Sigmoid colon (tissue), 7 donors: ENCODE results near the gene PLEKHA8. TPM values are rescaled to one million over a fixed set of nuclear protein-coding genes. Genes with fewer than 3 reads are reported as not detected.

ENCODE experiments used
- DNase-seq: peaks from one replicate; pipeline ENCODE4 v3.0.0-alpha.2; 2019
- H3K27ac ChIP-seq, 4 donors: fragments of 200-600 bp; sonication (generic); one replicate each; pipeline ENCODE4 v1.5.1; 2016 to 2019; ENCODE audit warnings: mild to moderate bottlenecking in 1 of 4
- H3K27me3 ChIP-seq, 3 donors: fragments of 200-600 bp; sonication (generic); one replicate each; pipeline ENCODE4 v1.5.1; 2019; ENCODE audit warnings: mild to moderate bottlenecking in 1 of 3
- H3K36me3 ChIP-seq, 4 donors: fragments of 200-600 bp; sonication (generic); one replicate each; pipeline ENCODE4 v1.5.1; 2016 to 2019
- H3K4me1 ChIP-seq, 4 donors: fragments of 200-600 bp; sonication (generic); one replicate each; pipeline ENCODE4 v1.5.1; 2017 to 2019
- H3K4me3 ChIP-seq, 4 donors: fragments of 200-600 bp; sonication (generic); one replicate each; pipeline ENCODE4 v1.5.1; 2017 to 2019; ENCODE audit warnings: mild to moderate bottlenecking in 2 of 4, moderate library complexity in 1 of 4
- H3K9me3 ChIP-seq, 4 donors: fragments of 200-600 bp in 3 of 4; sonication (generic) in 3 of 4; one replicate each; pipeline versions ENCODE4 v1.5.1 to v1.6.1; 2013 to 2019
- CTCF ChIP-seq, 4 experiments: fragments of 450-650 bp in 3 of 4; fragments of 200-600 bp in 1 of 4; IDR thresholded peaks; one replicate each; pipeline ENCODE4 v1.5.1; 2016 to 2019; ENCODE audit warnings: antibody characterized with exemption in 4 of 4, mild to moderate bottlenecking in 3 of 4, moderate library complexity in 2 of 4
- EP300 ChIP-seq, 4 donors: sonication (generic); formaldehyde crosslinking; IDR thresholded peaks; one replicate each; pipeline ENCODE4 v1.6.1; 2017; ENCODE audit warnings: antibody characterized with exemption in 4 of 4
- POLR2A ChIP-seq, 2 donors: fragments of 450-650 bp; IDR thresholded peaks; one replicate each; pipeline ENCODE4 v1.6.1; 2016; ENCODE audit warnings: antibody characterized with exemption in 2 of 2, mild to moderate bottlenecking in 2 of 2, moderate library complexity in 2 of 2
- POLR2AphosphoS5 ChIP-seq, 4 donors: sonication (generic); formaldehyde crosslinking; IDR thresholded peaks; one replicate each; pipeline ENCODE4 v1.6.1; 2017; ENCODE audit warnings: antibody characterized with exemption in 4 of 4
- WGBS, 2 donors: extraction: QIAGEN DNeasy Blood & Tissue Kit; methylation state at CpG; one replicate each; pipeline ENCODE4 v1.1.7; 2013; 5-methylcytosine and 5-hydroxymethylcytosine counted together
- intact Hi-C: fragments of 100-400 bp; cut with DNase I; formaldehyde crosslinking; loops from one replicate; pipeline ENCODE4 v1.15.1; 2023
- polyA plus RNA-seq, 3 donors: library from polyadenylated mRNA; stranded (reverse); fragments of 200-250 nt; gene quantifications; one replicate each; pipeline ENCODE4 v1.2.3, GENCODE V29; 2013
- total RNA-seq, 4 donors: library from RNA; depleted of rRNA; stranded (reverse); fragments of >200 nt; gene quantifications; one replicate each; pipeline ENCODE4 v1.1.0, GENCODE V29; 2016
- donor health status: healthy with polysubstance abuse.
- donor health status: Bipolar disorder and iron deficiency.
- donor health status: healthy.

Gene PLEKHA8
- total and polyA plus RNA-seq, 7 donors = 3.2 to 12.2 (median 7.7) TPM

- H3K36me3 ChIP-seq = peaks cover 0 to 27% (median 0%) of the 10 kb centered on the region in 4 donors
- peaks cover 0 to 4% (median 2%) of the 10 kb centered on the region in 4 donors for H3K4me1 ChIP-seq
- no peak overlapping the region for H3K4me3 ChIP-seq
- DNase-seq = no peak
- no peak overlapping the region for H3K27ac ChIP-seq
- intact Hi-C loops = loop anchor here (10.0 kb wide), 2 partner anchors 124 to 314 kb away; no protein-coding TSS in a partner anchor
- 85 to 97% methylated on average over 5 of the region's 5 CpGs for WGBS, 2 donors
- no peaks in the 10 kb centered on the region for H3K27me3 ChIP-seq
- H3K9me3 ChIP-seq = no peaks in the 10 kb centered on the region
- TF ChIP-seq POLR2A (IDR thresholded peaks at IDR 0.05) (no peak), EP300 (IDR thresholded peaks at IDR 0.05) (no peak), CTCF (IDR thresholded peaks at IDR 0.05) (no peak), POLR2AphosphoS5 (IDR thresholded peaks at IDR 0.05) (no peak)
These were observed 41.1 kb downstream of the PLEKHA8 start for GRCh38 chr7:30069096-30069867.

GRCh38 chr7:30070052-30070451 lies 41.8 kb downstream of the PLEKHA8 start:
- intact Hi-C loops = no loop called here

DNA sequence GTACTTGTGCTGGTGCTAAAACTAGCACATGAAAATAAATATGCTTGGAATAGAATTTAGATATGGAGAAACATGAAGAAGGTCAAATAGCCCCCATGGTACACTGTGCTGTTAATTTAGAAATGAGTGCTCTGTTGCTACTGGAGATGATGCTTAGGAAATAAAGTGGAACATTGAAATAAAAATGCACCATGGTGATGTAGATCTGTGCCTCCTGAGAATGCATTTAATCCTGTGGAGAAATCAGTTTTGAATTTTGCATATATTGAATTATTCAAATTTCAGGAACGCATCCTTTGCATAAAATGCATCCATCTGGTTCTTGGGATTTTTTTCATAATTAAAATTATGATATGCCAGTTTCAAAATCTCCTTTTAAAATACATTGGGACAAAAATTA lies 44.5 kb downstream of the PLEKHA8 start:
- H3K9me3 ChIP-seq = no peaks in the 10 kb centered on the region
- DNase-seq = no peak
- H3K4me1 ChIP-seq = peaks cover 0 to 3% (median 1%) of the 10 kb centered on the region in 4 donors

More at GRCh38 chr7:30070052-30070451, 41.8 kb downstream of the PLEKHA8 start:
- no peak for DNase-seq
- 0 to 13% methylated on average over 1 of the region's 1 CpG for WGBS, 2 donors
- Histone ChIP-seq H3K27me3 (no peaks in the 10 kb centered on the region), H3K36me3 (peaks cover 0 to 27% (median 0%) of the 10 kb centered on the region in 4 donors), H3K9me3 (no peaks in the 10 kb centered on the region), H3K4me1 (peaks cover 0 to 4% (median 2%) of the 10 kb centered on the region in 4 donors), H3K27ac (no peak overlapping the region), H3K4me3 (no peak overlapping the region)
- TF ChIP-seq POLR2A (IDR thresholded peaks at IDR 0.05) = no peak
- TF ChIP-seq CTCF (IDR thresholded peaks at IDR 0.05) = no peak
- no peak for TF ChIP-seq POLR2AphosphoS5 (IDR thresholded peaks at IDR 0.05)
- no peak for TF ChIP-seq EP300 (IDR thresholded peaks at IDR 0.05)

DNA sequence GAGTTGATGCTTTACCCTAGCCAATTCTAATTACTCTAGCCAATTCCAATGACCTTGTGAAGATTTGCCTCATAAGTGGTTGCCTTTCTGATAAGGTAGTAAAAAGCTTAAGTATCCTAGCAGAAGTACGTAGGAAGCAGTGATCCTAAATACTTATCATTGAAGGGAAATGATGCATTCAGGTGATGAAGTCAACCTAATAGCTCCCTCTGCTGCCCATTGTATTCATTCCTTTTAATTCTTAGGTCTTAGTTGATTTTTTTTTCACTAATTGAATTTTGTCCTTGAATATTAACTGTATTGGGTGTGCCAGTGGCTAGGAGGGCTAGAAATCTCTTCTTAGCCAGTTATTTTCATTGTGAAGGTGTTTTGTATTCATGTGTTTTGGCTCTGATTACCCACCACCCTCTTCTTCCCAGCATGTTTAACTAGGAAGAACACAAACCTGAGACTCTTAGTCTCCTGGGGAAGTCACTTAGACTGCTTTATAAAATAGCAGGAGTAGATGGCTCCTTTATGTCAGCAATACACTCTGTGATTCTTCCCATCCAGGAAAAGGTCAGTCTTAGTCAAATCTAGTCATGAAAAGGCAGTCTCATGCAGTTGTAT lies 46.3 kb downstream of the PLEKHA8 start:
- TF ChIP-seq POLR2A (IDR thresholded peaks at IDR 0.05) (no peak), POLR2AphosphoS5 (IDR thresholded peaks at IDR 0.05) (no peak), CTCF (IDR thresholded peaks at IDR 0.05) (no peak), EP300 (IDR thresholded peaks at IDR 0.05) (no peak)
- no peak for DNase-seq
- 16 to 36% methylated on average over 1 of the region's 1 CpG for WGBS, 2 donors
- intact Hi-C loops = no loop called here
- Histone ChIP-seq H3K4me3 (no peak overlapping the region), H3K4me1 (no peaks in the 10 kb centered on the region), H3K27ac (no peak overlapping the region), H3K9me3 (no peaks in the 10 kb centered on the region), H3K36me3 (peaks cover 0 to 42% (median 9%) of the 10 kb centered on the region in 4 donors), H3K27me3 (no peaks in the 10 kb centered on the region)

More for the DNA sequence above, 44.5 kb downstream of the PLEKHA8 start:
- peaks cover 0 to 29% (median 0%) of the 10 kb centered on the region in 4 donors for H3K36me3 ChIP-seq
- no peak overlapping the region for H3K27ac ChIP-seq
- WGBS, 2 donors = 99 to 100% methylated on average over 1 of the region's 1 CpG
- no peak overlapping the region for H3K4me3 ChIP-seq
- H3K27me3 ChIP-seq = no peaks in the 10 kb centered on the region
- TF ChIP-seq POLR2A (IDR thresholded peaks at IDR 0.05) (no peak), EP300 (IDR thresholded peaks at IDR 0.05) (no peak), CTCF (IDR thresholded peaks at IDR 0.05) (no peak), POLR2AphosphoS5 (IDR thresholded peaks at IDR 0.05) (no peak)
- intact Hi-C loops = no loop called here
